CD4-positive, alpha-beta T cell treated with Interleukin-10 for 1 hour (primary cell): ENCODE data around the gene BCL3.
"Not testable (repeated sequence)": the region's sequence is repeated elsewhere in the genome, so short reads cannot be mapped to it uniquely, and the experiment has no call there.

Experiments
- DNase-seq: peaks from one replicate; pipeline ENCODE4 v3.0.0-alpha.2; 2020

Gene BCL3

DNA sequence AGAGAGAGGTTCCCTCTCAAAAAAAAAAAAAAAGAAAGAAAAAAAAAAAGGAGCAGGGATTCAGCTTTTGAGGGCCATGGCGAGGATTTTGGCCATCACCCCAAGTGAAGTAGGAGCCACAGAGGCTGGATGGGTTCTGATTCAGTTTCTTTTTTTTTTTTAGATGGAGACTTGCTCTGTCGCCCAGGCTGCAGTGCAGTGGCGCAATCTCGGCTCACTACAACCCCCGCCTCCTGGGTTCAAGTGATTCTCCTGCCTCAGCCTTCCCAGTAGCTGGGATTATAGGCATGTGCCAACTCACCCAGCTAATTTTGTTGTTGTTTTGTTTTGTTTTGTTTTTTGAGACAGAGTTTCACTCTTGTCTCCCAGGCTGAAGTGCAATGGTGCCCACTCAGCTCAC lies 27.1 kb upstream of the BCL3 start:
- not testable (repeated sequence) for DNase-seq

DNA sequence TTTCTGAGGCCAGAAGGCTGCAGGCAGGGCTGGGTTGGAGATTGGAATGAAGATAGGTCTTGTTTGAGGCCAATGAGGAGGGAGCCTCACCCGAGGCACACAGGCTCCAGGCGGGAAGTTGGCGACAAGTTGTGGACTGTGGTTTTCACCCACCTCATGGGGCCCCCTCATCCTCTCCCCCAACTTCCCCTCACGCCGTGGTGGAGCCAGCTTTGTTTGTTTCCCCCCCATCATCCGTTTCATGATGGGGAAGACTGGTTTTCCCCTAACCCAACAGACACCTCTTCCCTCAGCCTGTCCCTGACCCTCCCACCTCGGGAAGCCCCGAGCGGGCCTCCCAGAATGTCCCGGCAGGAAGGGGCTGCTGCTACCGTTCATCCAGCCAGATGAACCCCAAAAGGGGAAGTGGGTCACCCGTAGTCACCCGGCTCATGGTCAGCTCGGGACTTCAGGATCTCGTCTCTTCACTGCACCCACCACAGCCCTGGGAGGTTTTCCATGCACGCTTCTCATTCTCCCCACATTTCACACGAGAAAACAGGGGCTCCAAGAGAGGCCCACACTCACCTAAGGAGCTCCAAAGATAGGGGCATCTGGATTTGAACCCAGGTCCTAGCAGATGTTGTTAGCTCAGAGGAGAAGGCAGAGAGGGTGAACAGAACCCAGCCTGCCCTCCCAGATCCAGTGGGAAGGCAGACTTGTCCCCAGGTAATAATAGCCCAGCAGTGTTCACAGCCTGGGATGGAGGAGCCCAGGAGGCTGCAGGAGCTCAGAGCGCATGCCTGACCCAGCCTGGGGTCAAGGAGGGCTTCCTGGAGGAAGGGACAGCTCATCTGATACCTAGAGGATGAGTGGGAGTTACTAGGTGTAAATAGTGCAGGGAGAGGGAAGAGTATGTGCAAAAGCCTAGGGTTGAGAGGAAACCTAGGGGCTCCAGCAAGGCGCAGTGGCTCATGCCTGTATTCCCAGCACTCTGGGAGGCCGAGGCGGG lies 26.1 kb upstream of the BCL3 start:
- DNase-seq, result peak; percentile 32

DNA sequence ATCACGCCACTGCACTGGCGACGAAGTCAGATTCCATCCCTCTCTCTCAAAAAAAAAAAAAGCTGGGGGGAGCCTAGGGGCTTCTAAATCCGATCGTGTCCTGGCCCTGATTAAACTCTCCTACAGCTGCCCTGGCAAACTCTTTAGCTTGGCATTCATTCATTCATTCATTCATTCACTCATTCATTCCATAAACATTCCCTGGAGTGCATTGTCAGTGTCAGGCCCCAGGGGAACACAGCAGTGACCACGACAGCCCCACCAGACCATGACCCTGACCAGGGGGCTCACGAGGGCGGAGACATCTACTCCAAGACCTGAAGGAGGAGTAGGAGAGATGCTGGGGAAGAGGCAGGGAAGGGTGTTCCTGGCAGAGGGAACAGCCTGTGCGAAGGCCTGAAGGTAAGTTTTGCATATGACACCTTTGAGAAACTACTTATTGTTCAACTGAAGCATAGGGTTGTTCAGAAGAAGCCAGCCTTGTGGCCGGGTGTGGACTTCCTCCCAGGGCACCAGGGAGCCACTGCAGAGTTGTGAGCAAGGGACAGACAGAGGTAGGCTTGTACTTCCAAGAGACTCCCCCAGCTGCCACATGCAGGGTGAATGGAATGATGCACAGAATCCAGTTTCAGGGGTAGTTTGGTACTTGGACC lies 25.1 kb upstream of the BCL3 start:
- DNase-seq, result no peak

DNA sequence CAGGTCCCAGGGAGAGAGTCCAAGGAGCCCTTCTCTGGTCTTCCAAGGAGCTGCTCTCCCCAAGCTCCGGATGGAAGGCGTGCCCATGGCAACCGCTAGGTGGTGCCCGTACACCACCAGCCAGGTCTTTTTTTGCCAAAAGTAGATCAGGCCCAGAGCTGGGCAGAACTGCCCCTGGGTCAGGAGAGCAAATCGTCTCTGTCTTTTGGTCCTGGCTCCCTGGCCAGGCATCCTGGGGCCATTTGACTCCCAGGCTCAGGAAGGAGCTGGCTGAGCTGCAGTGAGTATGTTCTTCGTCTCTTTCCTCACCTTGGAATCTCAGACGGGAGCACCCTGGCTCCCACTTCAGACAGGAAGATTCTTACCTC lies 24.6 kb upstream of the BCL3 start:
- peak; percentile 86 for DNase-seq

DNA sequence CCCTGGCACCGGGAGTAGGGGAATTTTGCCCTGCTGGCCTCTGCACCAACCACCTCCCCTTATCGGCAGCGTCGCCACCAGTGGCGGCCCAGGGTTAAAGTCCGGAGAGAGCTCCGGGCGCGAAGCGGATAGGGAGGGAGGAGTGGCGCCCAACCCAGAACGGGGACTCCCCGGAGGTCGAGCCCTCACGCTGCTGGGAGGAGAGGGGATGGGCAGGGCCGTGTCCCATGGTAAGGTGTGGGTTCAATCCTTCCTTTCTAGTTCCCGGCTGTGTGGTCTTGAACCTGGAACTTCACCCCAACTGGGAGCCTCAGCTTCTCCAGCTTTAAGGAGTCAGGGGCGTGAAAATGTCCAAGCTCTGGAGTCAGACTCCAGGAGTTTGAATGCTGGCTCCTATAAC lies 23.3 kb upstream of the BCL3 start:
- no peak for DNase-seq

DNA sequence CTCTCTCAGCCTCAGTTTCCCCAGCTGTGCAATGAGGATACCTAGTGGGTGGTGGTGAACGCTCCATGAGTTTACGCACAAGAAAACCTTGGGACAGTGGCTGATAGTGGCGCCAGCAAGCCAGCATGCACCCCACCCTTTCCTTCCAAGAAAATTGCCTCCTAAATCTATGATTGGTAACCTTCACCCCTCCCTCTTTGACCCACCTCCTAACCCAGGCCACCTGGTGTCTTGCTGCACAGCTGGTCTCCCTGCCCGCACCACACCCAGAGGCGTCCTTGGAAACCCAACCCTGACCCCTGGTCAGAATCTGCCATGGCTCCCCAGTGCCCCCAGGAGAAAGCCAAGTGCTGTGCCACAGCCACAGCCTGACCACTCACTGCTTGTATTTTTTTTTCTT lies 22.8 kb upstream of the BCL3 start:
- DNase-seq, result no peak

DNA sequence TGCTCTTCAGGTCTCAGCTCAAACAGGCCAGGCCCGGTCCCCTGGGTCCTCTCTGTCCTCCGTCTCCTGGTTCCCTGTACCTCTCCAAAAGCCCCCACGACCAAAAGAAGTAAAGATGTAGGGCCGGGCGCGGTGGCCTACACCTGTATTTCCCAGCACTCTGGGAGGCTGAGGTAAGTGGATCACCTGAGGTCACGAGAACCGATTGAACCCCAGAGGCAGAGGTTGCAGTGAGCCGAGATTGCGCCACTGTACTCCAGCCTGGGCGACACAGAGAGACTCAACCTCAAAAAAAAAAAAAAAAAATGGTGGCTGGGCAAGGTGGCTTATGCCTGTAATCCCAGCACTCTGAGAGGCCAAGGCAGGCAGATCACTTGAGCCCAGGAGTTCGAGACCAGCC lies 22.0 kb upstream of the BCL3 start:
- DNase-seq, result no peak

DNA sequence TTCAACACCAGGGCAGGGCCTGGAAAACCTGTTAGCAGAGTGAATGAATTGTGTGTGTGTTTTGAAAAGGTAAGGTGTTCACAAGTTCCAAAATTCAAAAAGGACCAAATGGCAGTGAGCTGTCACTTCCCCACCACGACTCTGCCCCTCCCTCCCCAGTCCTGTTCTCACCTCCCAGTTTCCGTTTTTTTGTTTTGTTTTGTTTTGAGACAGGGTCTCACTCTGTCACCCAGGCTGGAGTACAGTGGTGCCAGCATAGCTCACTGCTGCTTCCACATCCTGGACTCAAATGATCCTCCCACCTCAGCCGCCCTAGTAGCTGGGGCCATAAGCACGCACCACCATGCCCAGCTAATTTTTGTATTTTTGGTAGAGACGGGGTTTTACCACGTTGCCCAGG lies 20.3 kb upstream of the BCL3 start:
- DNase-seq, result no peak

DNA sequence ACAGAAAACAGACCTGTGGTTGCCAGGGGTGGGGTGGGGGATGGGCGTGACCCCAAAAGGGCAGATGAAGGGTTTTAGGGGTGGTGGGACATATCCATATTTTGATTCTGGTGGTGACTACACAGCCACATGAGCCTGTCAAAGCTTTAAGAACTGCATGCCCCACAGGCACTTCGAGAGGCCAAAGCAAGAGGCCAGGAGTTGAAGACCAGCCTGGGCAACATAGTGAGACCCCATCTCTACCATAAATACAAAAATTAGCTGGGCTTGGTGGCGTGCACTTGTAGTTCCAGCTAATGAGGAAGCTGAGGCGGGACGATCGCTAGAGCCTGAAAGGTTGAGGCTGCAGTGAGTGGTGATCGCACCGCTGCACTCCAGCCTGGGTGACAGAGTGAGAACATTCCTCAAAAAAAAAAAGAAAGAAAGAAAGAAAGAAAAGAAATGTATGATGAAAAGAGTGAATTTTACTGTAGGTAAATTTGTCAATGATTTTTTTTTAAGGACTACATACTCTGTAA lies 18.9 kb upstream of the BCL3 start:
- DNase-seq, result no peak

DNA sequence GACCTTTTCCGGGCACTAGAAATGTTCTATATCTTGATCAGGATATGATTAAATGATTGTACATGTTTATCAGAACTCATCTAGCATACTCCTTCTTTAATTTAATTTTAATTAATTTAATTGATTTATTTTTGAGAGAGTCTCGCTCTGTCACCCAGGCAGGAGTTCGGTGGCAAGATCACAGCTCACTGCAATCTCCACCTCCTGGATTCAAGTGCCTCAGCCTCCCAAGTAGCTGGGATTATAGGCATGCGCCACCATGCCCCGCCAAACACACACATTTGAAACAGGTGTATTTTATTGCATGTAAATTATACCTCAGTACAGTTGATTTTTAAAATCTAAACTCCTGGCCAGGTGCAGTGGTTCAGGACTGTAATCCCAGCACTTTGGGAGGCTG lies 17.4 kb upstream of the BCL3 start:
- DNase-seq, result no peak

DNA sequence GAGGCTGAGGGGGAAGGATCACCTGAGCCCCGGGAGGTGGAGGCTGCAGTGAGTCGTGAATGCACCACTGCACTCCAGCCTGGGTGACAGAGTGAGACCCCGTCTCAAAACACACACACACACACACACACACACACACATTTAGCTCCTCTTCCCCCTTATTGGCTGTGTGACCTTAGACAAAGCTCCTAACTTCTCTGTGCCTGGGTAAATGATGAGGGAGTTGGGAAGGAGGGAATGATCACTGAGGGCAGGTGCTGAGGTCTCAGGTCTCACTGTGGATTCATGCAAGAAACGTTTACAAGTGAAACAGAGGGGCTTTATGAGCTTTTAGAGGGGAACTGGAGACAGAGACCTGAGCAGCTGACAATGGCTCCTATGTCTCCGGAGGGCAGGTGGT lies 16.9 kb upstream of the BCL3 start:
- DNase-seq, result no peak

DNA sequence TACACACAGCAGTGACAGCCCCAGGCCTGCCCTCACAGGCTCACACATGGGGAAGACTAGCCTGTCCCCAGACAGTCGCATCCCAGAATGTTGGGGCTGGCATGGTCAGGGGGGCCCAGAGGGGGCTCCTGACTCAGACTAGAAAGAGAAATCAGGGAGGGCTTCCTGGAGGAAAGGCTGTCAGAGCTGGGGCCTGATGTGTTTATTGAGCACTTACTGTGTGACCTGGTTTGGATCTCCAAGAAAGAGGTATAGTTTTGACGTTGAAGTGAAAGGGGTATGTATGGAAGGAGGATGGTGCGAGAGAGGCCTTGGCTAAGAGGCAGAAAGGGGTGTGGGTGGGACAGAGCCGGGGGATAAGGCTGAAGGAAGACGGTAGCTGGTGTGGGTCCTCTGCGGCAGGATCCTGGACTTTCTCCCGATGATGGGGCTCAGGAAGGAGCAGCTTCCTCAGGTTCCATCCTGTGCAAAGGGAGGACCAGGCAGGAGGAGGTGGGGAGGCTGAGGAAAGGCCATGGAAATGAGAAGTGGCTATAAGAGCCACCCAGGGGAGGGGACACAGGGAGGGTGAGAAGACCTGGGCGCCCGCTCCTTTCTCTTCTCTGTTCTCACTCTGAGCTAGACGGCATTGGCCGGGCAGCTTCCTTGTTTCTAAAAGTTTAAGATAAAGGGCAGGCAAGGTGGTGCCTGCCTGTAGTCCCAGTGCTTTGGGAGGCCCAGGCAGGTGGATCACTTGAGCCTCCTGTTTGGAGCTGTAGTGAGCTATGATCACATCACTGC lies 16.1 kb upstream of the BCL3 start:
- no peak for DNase-seq

DNA sequence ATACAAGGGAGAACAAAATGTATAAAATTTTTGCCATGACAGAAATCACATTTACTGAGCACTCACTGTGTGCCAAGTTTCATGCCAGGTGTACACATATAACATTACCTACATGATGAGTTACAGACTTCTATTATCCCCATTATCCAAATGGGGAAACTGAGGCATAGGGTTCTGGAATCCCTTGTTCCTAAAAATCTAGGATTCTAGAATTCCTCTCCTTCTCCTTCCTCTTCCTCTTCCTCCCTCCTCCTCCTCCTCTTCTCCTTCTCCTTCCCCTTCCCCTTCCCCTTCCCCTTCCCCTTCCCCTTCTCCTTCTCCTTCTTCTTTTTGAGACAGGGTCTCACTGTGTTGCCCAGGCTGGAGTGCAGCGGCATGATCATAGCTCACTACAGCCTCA lies 14.2 kb upstream of the BCL3 start:
- no peak for DNase-seq

DNA sequence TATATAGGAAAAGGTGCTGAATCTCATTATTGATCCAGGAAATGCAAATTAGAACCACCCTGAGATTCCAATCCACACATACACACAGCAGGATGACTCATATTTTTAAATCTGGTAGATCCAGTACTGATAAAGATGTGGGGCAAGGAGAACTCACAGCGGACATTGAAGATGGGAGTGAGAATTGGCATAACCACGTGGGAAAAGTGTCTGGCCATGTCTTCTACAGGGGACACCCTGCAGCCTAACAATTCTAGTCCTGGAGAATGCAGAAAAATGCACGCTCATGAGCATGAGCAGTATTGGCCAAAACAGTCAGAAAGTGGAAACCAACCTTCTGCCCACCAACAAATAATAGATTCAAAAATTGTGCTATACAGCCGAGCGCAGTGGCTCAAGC lies 13.5 kb upstream of the BCL3 start:
- DNase-seq, result no peak

DNA sequence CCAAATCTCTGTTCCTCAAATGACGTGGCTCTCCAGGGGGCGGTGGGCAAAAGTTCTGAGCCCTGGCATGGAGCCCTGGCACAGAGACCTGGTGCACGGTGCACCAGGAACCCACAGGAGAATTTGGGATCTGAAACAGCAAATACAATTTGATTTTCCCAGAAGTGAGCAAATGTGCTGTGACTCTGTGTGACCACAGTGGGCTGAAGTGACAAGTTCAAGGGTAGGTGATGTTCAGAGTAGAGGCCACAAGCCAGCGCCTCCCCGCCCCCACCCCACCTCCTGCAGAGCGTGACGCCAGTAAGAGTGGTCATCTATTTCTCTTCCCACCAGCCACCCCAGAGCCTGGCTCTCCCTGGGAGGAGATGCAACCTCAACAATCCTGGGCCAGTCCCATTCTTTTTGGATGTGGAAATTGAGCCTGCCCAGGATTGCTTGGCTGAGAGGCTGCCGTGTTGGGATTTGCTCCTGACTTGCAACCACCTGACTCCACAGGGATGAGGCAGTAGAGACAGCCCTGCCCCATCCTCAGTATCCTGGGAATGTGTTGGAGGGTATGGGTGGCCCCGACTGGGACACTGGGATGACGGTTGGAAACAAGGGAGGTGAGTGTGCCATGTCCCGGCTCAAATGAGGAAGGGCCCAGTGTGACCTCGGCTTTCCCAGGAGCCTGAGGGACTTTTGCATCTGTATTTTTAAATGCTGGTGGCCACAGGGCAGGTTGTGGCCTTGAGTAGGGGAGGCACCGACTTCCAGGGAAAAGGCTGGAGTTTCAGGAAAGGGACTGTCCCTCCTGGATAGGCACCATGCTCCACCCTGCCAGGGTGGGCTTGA lies 11.1 kb upstream of the BCL3 start:
- no peak for DNase-seq

DNA sequence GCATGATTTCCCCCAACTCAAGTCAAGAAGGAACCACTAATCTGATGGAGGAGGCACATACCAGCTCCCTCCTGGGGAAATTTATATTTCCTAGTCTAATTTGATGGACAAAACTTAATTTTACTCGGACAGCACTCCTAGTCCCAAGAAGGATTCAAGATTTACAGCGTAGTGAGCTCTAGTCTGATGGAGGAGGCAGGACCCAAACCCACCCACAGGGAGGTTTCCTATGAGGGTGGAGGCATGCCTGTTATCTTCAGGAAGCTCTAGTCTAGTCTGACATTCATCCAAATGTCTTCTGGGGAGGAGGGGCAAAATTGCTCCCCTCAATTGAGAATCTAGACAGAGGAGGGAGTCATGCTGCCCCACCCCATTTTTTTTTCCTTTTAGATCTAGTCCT lies 10.4 kb upstream of the BCL3 start:
- DNase-seq, result no peak

DNA sequence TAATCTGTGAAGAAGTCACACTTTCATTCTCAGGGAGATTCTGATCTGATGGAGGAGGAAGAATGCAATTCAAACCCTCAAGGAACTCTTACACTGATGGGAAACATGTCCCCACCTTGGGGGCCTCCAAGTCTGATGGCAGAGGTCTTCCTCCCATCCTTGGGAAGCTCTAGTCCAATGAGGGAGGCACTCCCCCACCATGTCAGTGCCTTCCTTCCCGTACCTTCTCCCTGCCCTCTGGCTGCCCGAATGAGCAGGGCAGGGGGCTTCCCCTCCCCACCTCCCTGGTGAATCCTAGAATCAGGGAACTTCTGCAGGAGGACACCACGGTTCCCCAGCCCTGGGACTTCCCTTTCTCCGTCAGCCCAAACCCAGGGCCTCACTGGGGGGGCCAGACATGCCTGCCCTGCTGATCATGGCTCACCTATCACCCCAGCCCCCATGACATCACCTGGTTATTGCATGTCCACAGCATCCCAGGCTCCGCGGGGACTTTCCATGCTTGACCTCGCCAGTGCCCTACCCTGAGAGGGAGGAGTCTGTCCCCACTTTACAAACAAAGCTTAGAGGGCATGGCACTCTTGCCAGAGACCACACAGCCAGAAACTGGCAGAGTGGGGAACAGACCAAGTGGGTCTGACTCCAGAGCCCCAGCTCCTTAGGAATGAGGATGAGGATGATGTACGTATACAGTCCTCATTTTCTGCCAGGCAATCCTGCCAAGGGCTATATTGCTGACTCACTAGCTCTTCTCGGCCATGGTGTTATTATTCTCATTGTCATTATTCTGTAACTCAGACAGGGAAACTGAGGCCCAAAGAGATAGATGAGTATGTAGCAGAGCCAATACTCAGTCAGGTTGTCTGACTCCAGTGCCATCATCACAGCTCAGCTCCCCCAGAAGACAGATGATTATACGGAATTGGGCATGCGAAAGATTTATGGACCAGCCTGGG lies 9.6 kb upstream of the BCL3 start:
- peak; percentile 31 for DNase-seq

DNA sequence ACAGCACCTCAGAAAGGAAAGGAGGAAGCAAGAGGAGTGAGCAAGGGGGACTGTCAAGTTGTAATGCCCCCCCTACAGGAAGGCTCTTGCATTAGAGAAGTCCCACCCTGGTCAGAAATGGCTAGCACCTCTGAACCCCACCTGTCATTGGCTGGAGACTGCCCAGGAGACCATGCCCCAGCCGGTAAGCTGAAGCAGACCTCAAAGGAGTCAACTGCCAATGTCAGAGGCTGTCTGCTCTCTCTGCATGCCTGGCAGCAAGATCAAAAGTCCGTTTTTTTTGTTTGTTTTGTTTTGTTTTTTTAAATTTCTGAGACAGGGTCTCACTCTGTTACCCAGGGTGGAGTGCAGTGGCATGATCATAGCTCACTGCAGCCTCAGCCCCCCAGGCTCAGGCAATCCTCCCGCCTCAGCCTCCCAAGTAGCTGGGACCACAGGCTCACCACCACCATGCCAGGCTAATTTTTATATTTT lies 8.1 kb upstream of the BCL3 start:
- DNase-seq, result no peak

DNA sequence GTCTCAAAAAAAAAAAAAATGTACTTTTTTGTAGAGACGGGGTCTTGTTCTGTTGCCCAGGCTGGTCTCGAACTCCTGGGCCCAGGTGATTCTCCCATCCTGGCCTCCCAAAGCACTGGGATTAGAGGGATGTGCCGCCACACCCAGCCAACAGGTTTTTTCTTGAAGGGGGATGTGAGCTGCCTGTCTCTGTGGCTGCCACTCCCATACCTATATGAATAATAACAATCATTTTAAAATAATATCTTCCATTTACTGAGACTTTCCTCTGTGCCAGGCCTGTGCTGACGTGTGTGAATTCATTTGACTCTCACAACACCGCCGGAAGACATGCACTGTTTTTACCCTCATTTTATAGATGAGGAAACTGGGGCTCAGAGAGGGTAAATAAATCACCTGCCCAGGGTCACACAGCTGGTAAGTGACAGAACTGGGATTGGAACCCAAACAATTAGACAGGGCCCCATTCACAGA lies 7.2 kb upstream of the BCL3 start:
- DNase-seq, result peak; percentile 15

DNA sequence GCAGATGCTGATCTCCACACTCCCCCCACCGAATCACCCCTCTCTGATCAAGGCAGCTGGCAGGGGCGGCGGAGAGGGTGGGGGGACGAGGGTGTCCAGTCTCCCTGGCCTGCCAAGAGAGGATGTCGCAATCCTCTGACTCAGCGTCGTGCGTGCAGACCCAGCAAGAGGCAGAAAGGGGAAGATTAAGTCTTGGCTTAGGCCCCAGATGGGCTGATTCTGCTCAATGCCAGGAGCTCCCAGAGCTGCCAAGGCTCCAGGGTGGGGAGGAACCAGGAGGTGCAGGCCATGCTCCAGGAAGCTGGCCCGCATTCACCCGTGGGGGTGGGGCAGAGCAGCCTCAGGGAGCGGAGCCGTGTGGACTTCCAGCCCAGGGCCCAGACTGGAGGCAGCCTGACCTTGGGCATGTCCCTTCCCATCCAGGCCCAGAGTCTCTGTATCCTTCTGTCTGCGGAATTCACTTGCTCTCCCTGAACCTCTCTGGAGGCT lies 6.6 kb upstream of the BCL3 start:
- peak; percentile 37 for DNase-seq
